ENCODE measurements around the gene PARVB. TPM values are rescaled to one million over a fixed set of nuclear protein-coding genes. Genes with fewer than 3 reads are reported as not detected.

The PARVB gene
- total RNA-seq, 2 donors from 2014 or later, result 95.5 to 113 TPM

GRCh38 chr22:44181912-44182587 is 157.9 kb downstream of the PARVB start:
- ATAC-seq, result peak; percentile 6 to 18
- no peak for DNase-seq
- intact Hi-C loops (cut with DNase I), result no loop called here

- peak; percentile 65 to 83 for ATAC-seq
- peak; percentile 54 for DNase-seq
- intact Hi-C loops (cut with DNase I), result no loop called here
Observed at GRCh38 chr22:44182588-44183286, 158.6 kb downstream of the PARVB start.

- DNase-seq, result no peak
- intact Hi-C loops (cut with DNase I), result no loop called here
- ATAC-seq, result no peak
Observed at GRCh38 chr22:44183287-44183588, 159.1 kb downstream of the PARVB start.

GRCh38 chr22:44184006-44184405 is 159.9 kb downstream of the PARVB start:
- DNase-seq, result no peak
- no peak for ATAC-seq
- intact Hi-C loops (cut with DNase I), result no loop called here

GRCh38 chr22:44185237-44186120 is 161.4 kb downstream of the PARVB start:
- no peak for DNase-seq
- ATAC-seq, result no peak
- intact Hi-C loops (cut with DNase I), result no loop called here

- DNase-seq (no peak), ATAC-seq (no peak)
- intact Hi-C loops (cut with DNase I), result no loop called here
Observed at GRCh38 chr22:44186121-44186510, 162.0 kb downstream of the PARVB start.

GRCh38 chr22:44186737-44187136 is 162.6 kb downstream of the PARVB start:
- intact Hi-C loops (cut with DNase I), result no loop called here
- no peak for DNase-seq
- no peak for ATAC-seq

GRCh38 chr22:44187652-44188230 is 163.6 kb downstream of the PARVB start:
- no peak for DNase-seq
- intact Hi-C loops (cut with DNase I), result no loop called here
- ATAC-seq, result no peak

- intact Hi-C loops (cut with DNase I), result no loop called here
- no peak for DNase-seq
- no peak for ATAC-seq
Observed at GRCh38 chr22:44188316-44188715, 164.2 kb downstream of the PARVB start.

GRCh38 chr22:44188986-44189630 is 165.0 kb downstream of the PARVB start:
- no peak for ATAC-seq
- no peak for DNase-seq
- intact Hi-C loops (cut with DNase I), result no loop called here

GRCh38 chr22:44190381-44190976 is 166.4 kb downstream of the PARVB start:
- DNase-seq (no peak), ATAC-seq (no peak)
- intact Hi-C loops (cut with DNase I), result no loop called here

GRCh38 chr22:44191036-44191454 is 166.9 kb downstream of the PARVB start:
- no peak for ATAC-seq
- intact Hi-C loops (cut with DNase I), result no loop called here
- DNase-seq, result no peak

GRCh38 chr22:44192098-44192815 is 168.2 kb downstream of the PARVB start:
- intact Hi-C loops (cut with DNase I), result no loop called here
- no peak for ATAC-seq
- no peak for DNase-seq

- ATAC-seq (no peak), DNase-seq (no peak)
- intact Hi-C loops (cut with DNase I), result no loop called here
Observed at GRCh38 chr22:44192816-44193534, 168.9 kb downstream of the PARVB start.

- DNase-seq, result no peak
- intact Hi-C loops (cut with DNase I), result no loop called here
- no peak for ATAC-seq
Observed at GRCh38 chr22:44193535-44193891, 169.4 kb downstream of the PARVB start.

GRCh38 chr22:44194569-44194968 is 170.5 kb downstream of the PARVB start:
- ATAC-seq, result no peak
- DNase-seq, result no peak
- intact Hi-C loops (cut with DNase I), result no loop called here

- intact Hi-C loops (cut with DNase I), result no loop called here
- no peak for DNase-seq
- no peak for ATAC-seq
Observed at GRCh38 chr22:44195189-44195871, 171.2 kb downstream of the PARVB start.
